Gastrocnemius medialis (tissue), 4 donors: ENCODE data around the gene THSD4. TPM values are rescaled to one million over a fixed set of nuclear protein-coding genes. Genes with fewer than 3 reads are reported as not detected.

Experiments
- ATAC-seq, 2 donors: fragments of 150-250 bp; one replicate each; pipeline ENCODE4 v1.9.1; 2016
- DNase-seq, 2 donors: peaks; one replicate each; pipeline ENCODE4 v3.0.0-alpha.2; 2019
- H3K27ac ChIP-seq, 4 donors: fragments of 200-600 bp; sonication (generic); 1 replicate in 1 of 4; 2 replicates in 3 of 4; pipeline ENCODE4 v1.5.1; 2016 to 2018; ENCODE audit warnings: mild to moderate bottlenecking in 2 of 4, moderate library complexity in 1 of 4
- H3K27me3 ChIP-seq, 3 donors: fragments of 200-600 bp; sonication (generic) in 2 of 3; 1 replicate in 1 of 3; 2 replicates in 2 of 3; pipeline versions ENCODE4 v1.5.1 to v1.6.0; 2016 to 2019; ENCODE audit warnings: mild to moderate bottlenecking in 1 of 3, moderate library complexity in 1 of 3
- H3K36me3 ChIP-seq, 2 donors: fragments of 200-600 bp; sonication (generic) in 1 of 2; one replicate each; pipeline ENCODE4 v1.5.1; 2017 to 2018
- H3K4me1 ChIP-seq, 2 donors: fragments of 200-600 bp; sonication (generic) in 1 of 2; one replicate each; pipeline ENCODE4 v1.5.1; 2016 to 2017; ENCODE audit warnings: mild to moderate bottlenecking in 2 of 2
- H3K4me3 ChIP-seq, 4 donors: fragments of 200-600 bp; sonication (generic) in 3 of 4; 1 replicate in 1 of 4; 2 replicates in 3 of 4; pipeline ENCODE4 v1.5.1; 2016 to 2019; ENCODE audit warnings: mild to moderate bottlenecking in 2 of 4
- H3K9me3 ChIP-seq, 3 donors: fragments of 200-600 bp; sonication (generic) in 2 of 3; 1 replicate in 1 of 3; 2 replicates in 2 of 3; pipeline ENCODE4 v1.5.1; 2016 to 2019
- CTCF ChIP-seq, 5 experiments: fragments of 450-650 bp in 3 of 5; fragments of 200-600 bp in 2 of 5; sonication (generic) in 2 of 5; IDR thresholded peaks in 4 of 5; conservative IDR thresholded peaks in 1 of 5; 1 replicate in 4 of 5; 2 replicates in 1 of 5; pipeline ENCODE4 v1.5.1; 2016 to 2019; ENCODE audit warnings: antibody characterized with exemption in 5 of 5, mild to moderate bottlenecking in 3 of 5, moderate library complexity in 3 of 5
- POLR2A ChIP-seq, 2 donors: fragments of 450-650 bp; IDR thresholded peaks; one replicate each; pipeline ENCODE4 v1.6.1; 2017; ENCODE audit warnings: antibody characterized with exemption in 2 of 2, mild to moderate bottlenecking in 2 of 2, moderate library complexity in 2 of 2
- in situ Hi-C, 4 donors: fragments of 200-750 bp; cut with MboI; loops; one replicate each; pipeline versions ENCODE4 v1.15.0 to v1.8.0; 2017; ENCODE audit warnings: low sequenced_read_pairs in 4 of 4
- intact Hi-C: fragments of 100-400 bp; cut with DNase I; formaldehyde crosslinking; loops from one replicate; pipeline ENCODE4 v1.15.1; 2023; ENCODE audit warnings: low total_unique reads
- total RNA-seq, 4 donors: library from RNA; depleted of rRNA; stranded (reverse); fragments of >200 nt; gene quantifications; one replicate each; pipeline versions ENCODE4 v1.1.0 to v1.2.3, GENCODE V29; 2016

The THSD4 gene
- total RNA-seq, 4 donors from 2014 or later, result 0.35 to 3.1 (median 0.60) TPM

- in situ Hi-C loops, result no loop called here
- no peak for ATAC-seq
These were observed 486.0 kb downstream of the THSD4 start for GRCh38 chr15:71601038-71601834.

GRCh38 chr15:71603379-71603778 lies 488.1 kb downstream of the THSD4 start:
- Histone ChIP-seq H3K27ac (no peak overlapping the region), H3K9me3 (no peaks in the 10 kb centered on the region), H3K36me3 (no peaks in the 10 kb centered on the region), H3K4me1 (peaks cover 8 to 10% of the 10 kb centered on the region in 2 donors), H3K27me3 (no peaks in the 10 kb centered on the region), H3K4me3 (no peak overlapping the region)
- TF ChIP-seq POLR2A (IDR thresholded peaks at IDR 0.05), result no peak
- no peak for TF ChIP-seq CTCF (IDR thresholded peaks at IDR 0.05 in 4 of 5, conservative IDR thresholded peaks at IDR 0.05 in 1 of 5)
- in situ Hi-C loops, result no loop called here
- DNase-seq (no peak), ATAC-seq (no peak)
- intact Hi-C loops, result no loop called here

More at GRCh38 chr15:71601038-71601834, 486.0 kb downstream of the THSD4 start:
- intact Hi-C loops, result no loop called here
- H3K36me3 ChIP-seq, result no peaks in the 10 kb centered on the region
- H3K27me3 ChIP-seq, result no peaks in the 10 kb centered on the region
- no peaks in the 10 kb centered on the region for H3K9me3 ChIP-seq
- H3K27ac ChIP-seq, result no peak overlapping the region
- no peak for TF ChIP-seq POLR2A (IDR thresholded peaks at IDR 0.05)
- TF ChIP-seq CTCF (IDR thresholded peaks at IDR 0.05 in 4 of 5, conservative IDR thresholded peaks at IDR 0.05 in 1 of 5), result no peak
- no peak for DNase-seq
- peaks cover 25 to 28% of the 10 kb centered on the region in 2 donors for H3K4me1 ChIP-seq
- no peak overlapping the region for H3K4me3 ChIP-seq

GRCh38 chr15:71607383-71607782 lies 492.1 kb downstream of the THSD4 start:
- Histone ChIP-seq H3K4me3 (no peak overlapping the region), H3K9me3 (no peaks in the 10 kb centered on the region), H3K4me1 (peaks cover 0 to 4% of the 10 kb centered on the region in 2 donors), H3K27me3 (no peaks in the 10 kb centered on the region), H3K27ac (no peak overlapping the region), H3K36me3 (no peaks in the 10 kb centered on the region)
- ATAC-seq (no peak), DNase-seq (no peak)
- no peak for TF ChIP-seq CTCF (IDR thresholded peaks at IDR 0.05 in 4 of 5, conservative IDR thresholded peaks at IDR 0.05 in 1 of 5)
- TF ChIP-seq POLR2A (IDR thresholded peaks at IDR 0.05), result no peak
- in situ Hi-C loops, result no loop called here
- intact Hi-C loops, result no loop called here

GRCh38 chr15:71610728-71611552 lies 495.7 kb downstream of the THSD4 start:
- Histone ChIP-seq H3K36me3 (no peaks in the 10 kb centered on the region), H3K27me3 (no peaks in the 10 kb centered on the region), H3K4me1 (peaks cover 0 to 8% of the 10 kb centered on the region in 2 donors), H3K9me3 (no peaks in the 10 kb centered on the region), H3K27ac (no peak overlapping the region), H3K4me3 (no peak overlapping the region)
- no peak for TF ChIP-seq CTCF (IDR thresholded peaks at IDR 0.05 in 4 of 5, conservative IDR thresholded peaks at IDR 0.05 in 1 of 5)
- no peak for TF ChIP-seq POLR2A (IDR thresholded peaks at IDR 0.05)
- DNase-seq (no peak), ATAC-seq (peak in 1 of 2 donors; percentile 43)
- intact Hi-C loops (no loop called here), in situ Hi-C loops (no loop called here)
